Left lung (tissue), 10 donors: Measurements from ENCODE around the gene TRIP10. TPM values are rescaled to one million over a fixed set of nuclear protein-coding genes. Genes with fewer than 3 reads are reported as not detected.
"Not testable (repeated sequence)": the region's sequence is repeated elsewhere in the genome, so short reads cannot be mapped to it uniquely, and the experiment has no call there.

Experiments used
- ATAC-seq: fragments of 200-7000 bp; cut with Tn5 transposase; one replicate; pipeline ENCODE4 v1.9.1; 2020; ENCODE audit warnings: moderate library complexity
- DNase-seq, 4 donors: peaks; one replicate each; pipeline ENCODE4 v3.0.0-alpha.2; 2013 to 2020
- H3K27ac ChIP-seq, 2 donors: fragments of 200-600 bp; sonication (generic) in 1 of 2; one replicate each; pipeline versions ENCODE4 v1.5.0 to v1.8.0; 2020 to 2021
- H3K27me3 ChIP-seq, 2 donors: fragments of 200-600 bp; sonication (generic) in 1 of 2; one replicate each; pipeline versions ENCODE4 v1.5.0 to v1.8.0; 2020 to 2021
- H3K36me3 ChIP-seq, 2 donors: fragments of 200-600 bp; sonication (generic) in 1 of 2; one replicate each; pipeline versions ENCODE4 v1.5.0 to v1.8.0; 2020 to 2021
- H3K4me1 ChIP-seq, 2 donors: fragments of 200-600 bp; one replicate each; pipeline ENCODE4 v1.8.0; 2021
- H3K4me3 ChIP-seq, 2 donors: fragments of 200-600 bp; sonication (generic) in 1 of 2; one replicate each; pipeline versions ENCODE4 v1.5.0 to v1.8.0; 2020 to 2021; ENCODE audit warnings: mild to moderate bottlenecking in 1 of 2
- H3K9me3 ChIP-seq, 2 donors: fragments of 200-600 bp; sonication (generic) in 1 of 2; one replicate each; pipeline versions ENCODE4 v1.5.0 to v1.8.0; 2020 to 2021
- intact Hi-C, 2 donors: fragments of 100-400 bp; cut with DNase I; formaldehyde crosslinking; loops; one replicate each; pipeline versions ENCODE4 v1.11.2 to v1.14.2; 2022
- polyA plus RNA-seq, 6 donors: library from polyadenylated mRNA; unstranded; fragments of 120-200 nt; gene quantifications; one replicate each; pipeline ENCODE4 v1.2.1, GENCODE V29; 2013; ENCODE audit not compliant: insufficient read length in 6 of 6
- total RNA-seq, 2 donors: library from RNA; stranded (reverse); fragmentation: NEBNext Ultra II Directional; extraction: Animal tissue kit (Norgen Biotek cat#: 25700); gene quantifications; one replicate each; pipeline ENCODE4 v1.2.1, GENCODE V29; 2021
- TF ChIP-seq, protein P1 (sequence below), 2 donors: fragments of 200-600 bp; sonication (generic) in 1 of 2; IDR thresholded peaks; one replicate each; pipeline versions ENCODE4 v1.5.0 to v1.8.0; 2021; ENCODE audit warnings: antibody characterized with exemption in 2 of 2
- donor health status: DM: no; HTN: yes; CAD: no.
- donor health status: DM: no; HTN: no; CAD: no.

TRIP10 gene
- total and polyA plus RNA-seq, 8 donors, result 62.3 to 120 (median 92.8) TPM

DNA sequence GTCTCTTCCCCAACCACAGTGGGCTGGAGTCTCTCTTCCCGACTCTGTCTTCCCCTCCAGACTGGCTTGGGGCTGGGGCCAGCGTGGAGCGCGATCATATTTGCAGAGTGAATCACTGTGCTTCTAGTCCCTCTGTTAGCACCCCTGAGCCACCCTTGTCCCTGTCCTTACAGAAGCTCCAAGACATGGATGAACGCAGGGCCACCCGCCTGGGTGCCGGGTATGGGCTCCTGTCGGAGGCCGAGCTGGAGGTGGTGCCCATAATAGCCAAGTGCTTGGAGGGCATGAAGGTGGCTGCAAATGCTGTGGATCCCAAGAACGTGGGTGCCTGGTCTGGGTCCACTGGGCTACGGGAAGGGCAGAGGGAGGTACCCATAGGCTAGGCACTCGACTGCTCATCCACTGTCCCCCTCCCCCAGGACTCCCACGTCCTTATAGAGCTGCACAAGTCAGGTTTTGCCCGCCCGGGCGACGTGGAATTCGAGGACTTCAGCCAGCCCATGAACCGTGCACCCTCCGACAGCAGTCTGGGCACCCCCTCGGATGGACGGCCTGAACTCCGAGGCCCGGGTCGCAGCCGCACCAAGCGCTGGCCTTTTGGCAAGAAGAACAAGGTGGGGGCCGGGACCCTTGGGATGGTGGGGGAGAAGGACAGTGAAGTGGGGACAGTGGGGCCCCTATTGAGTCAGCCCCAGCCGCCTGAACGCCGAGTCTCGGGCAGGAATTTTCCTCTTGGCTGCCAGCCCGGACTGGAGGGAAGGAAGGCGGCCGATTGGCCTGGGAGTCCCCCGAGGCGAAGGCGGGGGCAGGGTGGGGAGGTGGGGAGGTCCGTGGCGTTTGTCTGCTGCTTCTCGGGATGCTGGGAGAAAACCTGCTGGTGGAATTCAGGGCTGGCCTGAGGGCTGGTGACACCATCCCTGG, 5.2 kb downstream of the TRIP10 start:
- Histone ChIP-seq H3K4me3 (peak overlapping the region in 1 of 2 donors; percentile 10), H3K36me3 (peaks cover 0 to 73% of the 10 kb centered on the region in 2 donors), H3K4me1 (peaks cover 31 to 62% of the 10 kb centered on the region in 2 donors), H3K27me3 (peaks cover 0 to 15% of the 10 kb centered on the region in 2 donors), H3K9me3 (no peaks in the 10 kb centered on the region), H3K27ac (peak overlapping the region; percentile 61 to 82)
- ATAC-seq (peak; percentile 82), DNase-seq (peak; percentile 85 to 93 (median 89))
- TF ChIP-seq, protein P1, sequence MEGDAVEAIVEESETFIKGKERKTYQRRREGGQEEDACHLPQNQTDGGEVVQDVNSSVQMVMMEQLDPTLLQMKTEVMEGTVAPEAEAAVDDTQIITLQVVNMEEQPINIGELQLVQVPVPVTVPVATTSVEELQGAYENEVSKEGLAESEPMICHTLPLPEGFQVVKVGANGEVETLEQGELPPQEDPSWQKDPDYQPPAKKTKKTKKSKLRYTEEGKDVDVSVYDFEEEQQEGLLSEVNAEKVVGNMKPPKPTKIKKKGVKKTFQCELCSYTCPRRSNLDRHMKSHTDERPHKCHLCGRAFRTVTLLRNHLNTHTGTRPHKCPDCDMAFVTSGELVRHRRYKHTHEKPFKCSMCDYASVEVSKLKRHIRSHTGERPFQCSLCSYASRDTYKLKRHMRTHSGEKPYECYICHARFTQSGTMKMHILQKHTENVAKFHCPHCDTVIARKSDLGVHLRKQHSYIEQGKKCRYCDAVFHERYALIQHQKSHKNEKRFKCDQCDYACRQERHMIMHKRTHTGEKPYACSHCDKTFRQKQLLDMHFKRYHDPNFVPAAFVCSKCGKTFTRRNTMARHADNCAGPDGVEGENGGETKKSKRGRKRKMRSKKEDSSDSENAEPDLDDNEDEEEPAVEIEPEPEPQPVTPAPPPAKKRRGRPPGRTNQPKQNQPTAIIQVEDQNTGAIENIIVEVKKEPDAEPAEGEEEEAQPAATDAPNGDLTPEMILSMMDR (IDR thresholded peaks at IDR 0.05), result no peak
- intact Hi-C loops, result no loop called here

DNA sequence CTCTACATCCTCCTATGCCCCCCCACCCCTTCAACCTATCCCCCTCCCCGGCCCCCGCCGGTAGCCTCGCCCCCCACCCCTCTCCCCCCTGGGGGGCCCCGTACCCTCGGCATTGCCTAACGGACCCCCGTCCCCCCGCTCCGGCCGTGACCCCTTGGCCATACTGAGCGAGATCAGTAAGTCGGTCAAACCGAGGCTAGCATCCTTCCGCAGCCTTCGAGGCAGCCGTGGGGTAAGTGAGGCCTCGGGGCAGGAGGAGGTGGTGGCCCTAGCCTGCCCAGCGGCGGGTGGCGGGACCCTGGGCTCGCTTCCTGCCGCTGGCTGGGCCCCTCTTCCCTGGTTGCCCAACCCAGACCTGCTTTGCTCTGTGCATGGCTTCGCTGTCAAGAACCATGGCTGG, 6.5 kb downstream of the TRIP10 start:
- no peaks in the 10 kb centered on the region for H3K9me3 ChIP-seq
- intact Hi-C loops, result no loop called here
- no peak overlapping the region for H3K27ac ChIP-seq
- DNase-seq (no peak), ATAC-seq (no peak)
- peaks cover 0 to 2% of the 10 kb centered on the region in 2 donors for H3K27me3 ChIP-seq
- TF ChIP-seq, protein P1 (IDR thresholded peaks at IDR 0.05), result no peak
- peaks cover 0 to 86% of the 10 kb centered on the region in 2 donors for H3K36me3 ChIP-seq
- H3K4me3 ChIP-seq, result no peak overlapping the region
- H3K4me1 ChIP-seq, result peaks cover 31 to 50% of the 10 kb centered on the region in 2 donors

DNA sequence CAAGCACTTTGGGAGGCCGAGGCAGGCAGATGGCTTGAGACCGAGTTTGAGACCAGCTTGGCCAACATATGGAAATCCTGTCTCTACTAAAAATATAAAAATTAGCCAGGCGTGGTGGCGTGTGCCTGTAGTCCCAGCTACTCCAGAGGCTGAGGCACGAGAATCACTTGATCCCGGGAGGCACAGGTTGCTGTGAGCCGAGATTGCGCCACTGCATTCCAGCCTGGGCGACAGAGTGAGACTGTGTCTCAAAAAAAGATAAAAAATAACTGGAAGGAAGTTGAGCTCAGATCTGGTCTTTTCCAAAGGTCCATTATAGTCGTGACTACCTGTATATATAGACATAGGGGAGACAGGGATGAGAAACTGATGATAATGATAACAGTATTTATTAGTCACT, 9.1 kb downstream of the TRIP10 start:
- H3K4me3 ChIP-seq, H3K27me3 ChIP-seq, ATAC-seq, H3K9me3 ChIP-seq, DNase-seq, H3K27ac ChIP-seq, intact Hi-C loops: not testable (repeated sequence)
- H3K4me1 ChIP-seq, result peaks cover 24 to 34% of the 10 kb centered on the region in 2 donors
- H3K36me3 ChIP-seq, result peaks cover 0 to 92% of the 10 kb centered on the region in 2 donors

DNA sequence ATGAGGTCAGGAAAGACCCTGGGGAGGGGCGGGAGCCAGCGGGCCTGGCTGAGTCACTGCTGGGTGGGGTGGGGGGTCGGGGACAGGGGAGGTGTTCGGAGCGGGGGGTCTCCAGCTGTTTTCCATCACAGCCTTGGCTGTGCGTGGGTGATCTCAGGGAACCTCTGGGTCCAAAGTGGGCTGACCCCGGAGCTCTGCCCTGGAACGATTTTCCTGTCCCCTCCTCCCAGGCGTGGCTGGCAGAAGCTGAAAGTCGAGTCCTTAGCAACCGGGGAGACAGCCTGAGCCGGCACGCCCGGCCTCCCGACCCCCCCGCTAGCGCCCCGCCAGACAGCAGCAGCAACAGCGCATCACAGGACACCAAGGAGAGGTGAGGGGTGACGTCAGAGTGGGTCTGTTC, 10.6 kb downstream of the TRIP10 start:
- no peak overlapping the region for H3K27ac ChIP-seq
- ATAC-seq, result no peak

DNA sequence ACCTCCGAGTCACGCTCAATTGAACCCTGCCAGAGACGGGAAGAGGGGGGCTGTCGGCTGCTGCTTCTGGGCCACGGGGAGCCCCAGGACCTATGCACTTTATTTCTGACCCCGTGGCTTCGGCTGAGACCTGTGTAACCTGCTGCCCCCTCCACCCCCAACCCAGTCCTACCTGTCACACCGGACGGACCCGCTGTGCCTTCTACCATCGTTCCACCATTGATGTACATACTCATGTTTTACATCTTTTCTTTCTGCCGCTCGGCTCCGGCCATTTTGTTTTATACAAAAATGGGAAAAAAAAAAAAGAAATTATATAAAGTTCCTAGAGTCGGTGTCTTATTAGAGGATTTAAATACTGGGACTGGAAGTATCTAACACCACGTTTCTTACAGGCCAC, 11.7 kb downstream of the TRIP10 start:
- no peaks in the 10 kb centered on the region for H3K27me3 ChIP-seq
- DNase-seq (peak in 1 of 4 donors; percentile 28), ATAC-seq (no peak)
- TF ChIP-seq, protein P1 (IDR thresholded peaks at IDR 0.05), result no peak
- peaks cover 3 to 14% of the 10 kb centered on the region in 2 donors for H3K4me1 ChIP-seq
- H3K9me3 ChIP-seq, result no peaks in the 10 kb centered on the region
- H3K36me3 ChIP-seq, result peaks cover 0 to 87% of the 10 kb centered on the region in 2 donors
- H3K4me3 ChIP-seq, result no peak overlapping the region
- intact Hi-C loops, result no loop called here
- no peak overlapping the region for H3K27ac ChIP-seq

More for the DNA sequence above, 10.6 kb downstream of the TRIP10 start:
- Histone ChIP-seq H3K4me3 (no peak overlapping the region), H3K4me1 (peaks cover 9 to 25% of the 10 kb centered on the region in 2 donors), H3K9me3 (no peaks in the 10 kb centered on the region), H3K27me3 (no peaks in the 10 kb centered on the region), H3K36me3 (peaks cover 0 to 93% of the 10 kb centered on the region in 2 donors)
- TF ChIP-seq, protein P1 (IDR thresholded peaks at IDR 0.05), result no peak
- DNase-seq, result peak in 1 of 4 donors; percentile 66
- intact Hi-C loops, result no loop called here
